ENCODE results near the gene ZBTB11.
"Not testable (repeated sequence)": the region's sequence is repeated elsewhere in the genome, so short reads cannot be mapped to it uniquely, and the experiment has no call there.

The ZBTB11 gene

GRCh38 chr3:101676765-101677435 is at the start of gene ZBTB11:
ZBTB11 (minus strand) TSS chr3:101677132; CDS start chr3:101676914, 218 bp downstream.
- no peak for DNase-seq

DNA sequence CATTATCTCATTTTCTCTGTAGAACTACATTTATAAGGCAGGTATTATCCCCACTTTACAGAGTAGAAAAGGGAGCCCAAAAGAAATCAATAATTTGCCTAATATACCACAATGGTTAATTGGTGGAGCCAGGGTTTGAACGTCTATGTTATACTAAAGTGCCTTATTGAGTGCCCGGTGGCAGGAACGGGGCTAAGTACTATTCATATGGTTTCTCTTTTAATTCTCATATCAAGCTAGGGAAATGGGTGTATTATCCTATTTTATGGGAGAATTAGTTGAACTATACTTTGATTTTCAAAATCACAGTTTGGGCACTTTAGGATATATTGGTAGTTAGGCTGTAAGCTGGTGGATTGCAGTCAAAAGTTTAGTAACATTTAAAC is 49.0 kb upstream of the ZBTB11 start:
- DNase-seq = no peak

DNA sequence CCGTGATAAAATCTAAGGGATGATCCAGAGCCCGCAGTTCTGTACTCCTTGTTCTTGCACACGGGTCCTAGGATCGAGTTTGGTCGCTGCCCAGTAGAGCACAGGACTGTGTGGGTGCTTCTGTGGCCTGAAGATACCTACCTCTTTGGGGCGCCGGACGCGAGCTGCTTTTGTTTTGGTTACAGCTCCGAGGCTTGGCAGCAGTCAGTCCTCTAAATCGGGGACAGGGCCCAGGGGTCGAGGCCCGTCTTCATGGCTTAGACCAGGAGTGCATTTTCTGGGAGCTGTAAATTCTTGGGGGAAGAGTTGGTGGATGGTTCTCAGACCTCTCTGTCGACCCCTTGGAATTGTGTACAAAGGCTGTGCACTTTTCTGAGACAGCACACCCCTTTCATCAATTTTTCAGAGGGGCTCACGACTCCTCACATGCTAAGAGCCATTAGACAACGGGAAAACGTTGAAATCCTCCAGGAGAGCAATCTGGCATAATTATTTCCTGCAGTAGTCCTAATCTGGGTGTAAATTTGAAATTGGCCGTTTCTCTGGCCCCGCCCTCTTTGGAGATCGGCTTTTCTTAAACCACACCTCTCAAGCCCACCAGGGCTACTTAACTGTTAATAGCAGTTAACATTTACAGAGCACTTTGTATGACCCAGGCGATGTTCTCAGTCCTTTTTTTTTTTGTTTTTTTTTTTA is 48.4 kb upstream of the ZBTB11 start:
- DNase-seq = no peak

GRCh38 chr3:101724329-101725193 is 47.6 kb upstream of the ZBTB11 start, which contains the start of gene CEP97:
CEP97 (plus strand) TSS chr3:101724614; CDS start chr3:101724677, 63 bp downstream.
- peak; percentile 96 for DNase-seq

DNA sequence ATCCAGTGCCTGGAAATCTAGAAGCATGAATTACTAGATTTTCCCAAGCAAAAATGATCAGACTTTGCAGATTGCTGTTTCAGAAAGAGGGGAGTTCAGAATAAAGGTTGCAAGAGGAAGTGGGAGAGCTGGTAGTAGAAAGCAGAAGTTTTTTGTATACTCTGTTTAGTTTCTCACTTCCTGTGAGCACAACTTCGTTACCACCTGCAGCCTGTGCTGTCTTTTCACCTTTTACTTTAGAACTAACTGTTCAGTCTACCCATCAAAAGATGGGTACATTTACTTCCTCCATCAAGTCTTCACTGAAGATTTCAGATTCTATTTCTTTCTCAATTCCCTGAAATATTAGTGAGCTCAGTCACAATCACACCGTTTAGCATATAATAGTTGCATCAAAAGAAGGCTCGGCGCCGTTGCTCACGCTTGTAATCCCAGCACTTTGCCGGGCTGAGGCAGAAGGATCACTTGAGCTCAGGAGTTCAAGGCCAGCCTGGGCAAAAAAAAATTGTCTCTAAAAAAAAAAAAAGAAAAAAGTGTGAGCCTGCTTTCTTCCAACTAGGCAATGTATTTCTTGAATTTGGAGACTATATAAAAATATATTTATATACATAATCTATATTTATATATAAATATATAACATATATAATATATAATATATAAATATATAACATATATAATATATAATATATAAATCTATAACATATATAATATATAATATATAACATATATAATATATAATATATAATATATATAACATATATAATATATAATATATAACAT is 45.7 kb upstream of the ZBTB11 start:
- no peak for DNase-seq

GRCh38 chr3:101720851-101721840 is 44.2 kb upstream of the ZBTB11 start:
- no peak for DNase-seq

GRCh38 chr3:101719604-101720185 is 42.8 kb upstream of the ZBTB11 start:
- no peak for DNase-seq

DNA sequence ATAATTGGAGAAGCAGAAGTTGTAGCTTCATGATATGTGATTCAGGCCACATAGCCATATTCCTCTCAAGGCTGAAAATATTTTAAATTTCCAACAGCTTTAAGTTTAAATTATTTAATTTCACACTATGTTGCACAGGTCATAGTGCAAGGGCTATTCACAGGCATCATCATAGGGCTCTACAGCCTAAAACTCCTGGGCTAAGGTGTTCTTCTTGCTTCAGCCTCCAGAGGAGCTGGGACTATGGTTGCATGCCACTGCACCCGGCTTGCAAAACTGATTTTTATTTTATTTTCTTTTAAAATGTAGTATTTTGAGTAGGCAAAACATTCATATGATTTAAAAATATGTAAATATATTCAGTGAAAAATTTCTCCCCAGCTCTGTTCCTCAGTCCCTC is 41.5 kb upstream of the ZBTB11 start:
- no peak for DNase-seq

DNA sequence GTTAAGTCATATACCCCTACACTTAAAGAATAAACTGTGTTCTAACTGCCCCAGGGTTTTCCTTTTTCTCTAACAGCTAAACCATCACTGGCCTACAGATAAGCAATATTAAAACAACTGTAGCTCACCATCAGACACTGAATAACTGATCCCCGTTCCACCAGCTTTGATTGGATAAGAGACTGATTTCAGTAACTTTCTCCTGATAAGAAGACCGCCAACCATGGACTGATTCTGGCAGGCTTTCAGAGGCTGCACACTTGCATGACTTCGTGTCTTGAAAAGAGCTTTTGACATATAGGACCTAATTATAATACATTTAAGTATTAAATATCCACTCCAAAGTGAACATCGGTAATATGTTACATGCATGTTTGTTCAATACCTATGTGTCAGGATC is 32.2 kb upstream of the ZBTB11 start:
- DNase-seq = no peak

- not testable (repeated sequence) for DNase-seq
Measured at GRCh38 chr3:101704639-101705038, 27.7 kb upstream of the ZBTB11 start.

GRCh38 chr3:101703169-101703568 is 26.2 kb upstream of the ZBTB11 start:
- DNase-seq = no peak

- DNase-seq = no peak
Measured at GRCh38 chr3:101702726-101703125, 25.8 kb upstream of the ZBTB11 start.

DNA sequence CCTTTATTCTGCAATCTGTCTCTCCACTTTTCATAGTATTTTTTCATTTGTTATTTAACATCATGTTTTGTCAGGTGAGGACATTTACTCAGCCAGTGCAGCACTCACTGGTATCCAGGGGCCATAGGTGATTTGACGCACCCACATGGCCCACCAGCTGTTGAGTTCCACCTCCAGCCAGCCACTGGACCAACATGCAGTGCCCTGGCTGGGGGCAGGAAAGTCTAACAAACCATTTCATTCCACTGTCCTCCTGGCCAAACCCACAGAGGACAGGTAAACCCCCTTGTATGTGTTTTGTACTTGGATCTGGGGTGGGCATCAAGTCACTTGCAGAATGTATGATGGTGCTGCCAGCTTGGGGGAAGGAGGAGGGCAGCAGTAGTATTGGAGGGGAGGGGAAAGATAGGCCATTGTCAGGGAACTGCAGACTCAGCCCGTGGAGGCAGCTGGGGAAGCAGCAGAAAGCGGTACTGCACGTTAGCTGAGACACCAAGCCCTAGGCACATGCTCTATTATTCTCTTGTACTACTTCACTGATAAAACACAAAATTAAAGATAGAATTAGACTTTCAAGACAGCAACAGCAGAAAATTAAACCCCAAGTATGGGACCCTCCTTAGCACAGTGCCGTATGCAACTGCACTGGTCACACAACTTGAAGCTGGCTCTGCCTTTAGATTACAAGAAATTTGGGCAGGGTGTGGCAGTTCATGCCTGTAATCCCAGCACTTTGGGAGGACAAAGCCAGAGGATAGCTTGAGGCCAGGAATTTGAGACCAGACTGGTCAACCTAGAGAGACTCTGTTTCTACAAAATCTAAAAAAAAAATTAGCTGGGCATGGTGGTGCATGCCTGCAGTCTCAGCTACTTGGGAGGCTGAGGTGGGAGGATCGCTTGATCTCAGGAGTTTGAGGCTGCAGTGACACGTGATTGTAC is 25.0 kb upstream of the ZBTB11 start:
- DNase-seq = no peak

DNA sequence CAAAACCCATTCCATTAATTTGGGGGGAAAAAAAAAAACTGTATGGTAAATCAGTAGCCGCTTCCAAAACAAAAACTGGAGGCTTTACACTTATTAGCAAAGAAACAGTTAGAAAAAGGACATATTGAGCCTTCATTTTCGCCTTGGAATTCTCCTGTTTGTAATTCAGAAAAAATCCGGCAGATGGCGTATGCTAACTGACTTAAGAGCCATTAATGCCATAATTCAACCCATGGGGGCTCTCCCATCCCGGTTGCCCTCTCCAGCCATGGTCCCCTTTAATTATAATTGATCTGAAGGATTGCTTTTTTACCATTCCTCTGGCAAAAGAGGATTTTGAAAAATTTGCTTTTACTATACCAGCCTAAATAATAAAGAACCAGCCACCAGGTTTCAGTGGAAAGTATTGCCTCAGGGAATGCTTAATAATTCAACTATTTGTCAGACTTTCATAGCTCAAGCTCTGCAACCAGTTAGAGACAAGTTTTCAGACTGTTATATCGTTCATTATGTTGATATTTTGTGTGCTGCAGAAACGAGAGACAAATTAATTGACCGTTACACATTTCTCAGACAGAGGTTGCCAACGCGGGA is 18.9 kb upstream of the ZBTB11 start:
- DNase-seq = no peak

DNA sequence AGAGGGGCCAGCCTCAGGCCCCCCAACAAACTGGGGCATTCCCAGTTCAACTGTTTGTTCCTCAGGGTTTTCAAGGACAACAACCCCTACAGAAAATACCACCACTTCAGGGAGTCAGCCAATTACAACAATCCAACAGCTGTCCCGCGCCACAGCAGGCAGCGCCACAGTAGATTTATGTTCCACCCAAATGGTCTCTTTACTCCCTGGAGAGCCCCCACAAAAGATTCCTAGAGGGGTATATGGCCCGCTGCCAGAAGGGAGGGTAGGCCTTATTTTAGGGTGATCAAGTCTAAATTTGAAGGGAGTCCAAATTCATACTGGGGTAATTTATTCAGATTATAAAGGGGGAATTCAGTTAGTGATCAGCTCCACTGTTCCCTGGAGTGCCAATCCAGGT is 17.9 kb upstream of the ZBTB11 start:
- DNase-seq = not testable (repeated sequence)

DNA sequence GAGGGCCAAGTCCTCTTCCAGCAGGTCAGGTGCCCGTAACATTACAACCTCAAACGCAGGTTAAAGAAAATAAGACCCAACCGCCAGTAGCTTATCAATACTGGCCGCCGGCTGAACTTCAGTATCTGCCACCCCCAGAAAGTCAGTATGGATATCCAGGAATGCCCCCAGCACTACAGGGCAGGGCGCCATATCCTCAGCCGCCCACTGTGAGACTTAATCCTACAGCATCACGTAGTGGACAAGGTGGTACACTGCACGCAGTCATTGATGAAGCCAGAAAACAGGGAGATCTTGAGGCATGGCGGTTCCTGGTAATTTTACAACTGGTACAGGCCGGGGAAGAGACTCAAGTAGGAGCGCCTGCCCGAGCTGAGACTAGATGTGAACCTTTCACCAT is 16.6 kb upstream of the ZBTB11 start:
- DNase-seq = not testable (repeated sequence)

DNA sequence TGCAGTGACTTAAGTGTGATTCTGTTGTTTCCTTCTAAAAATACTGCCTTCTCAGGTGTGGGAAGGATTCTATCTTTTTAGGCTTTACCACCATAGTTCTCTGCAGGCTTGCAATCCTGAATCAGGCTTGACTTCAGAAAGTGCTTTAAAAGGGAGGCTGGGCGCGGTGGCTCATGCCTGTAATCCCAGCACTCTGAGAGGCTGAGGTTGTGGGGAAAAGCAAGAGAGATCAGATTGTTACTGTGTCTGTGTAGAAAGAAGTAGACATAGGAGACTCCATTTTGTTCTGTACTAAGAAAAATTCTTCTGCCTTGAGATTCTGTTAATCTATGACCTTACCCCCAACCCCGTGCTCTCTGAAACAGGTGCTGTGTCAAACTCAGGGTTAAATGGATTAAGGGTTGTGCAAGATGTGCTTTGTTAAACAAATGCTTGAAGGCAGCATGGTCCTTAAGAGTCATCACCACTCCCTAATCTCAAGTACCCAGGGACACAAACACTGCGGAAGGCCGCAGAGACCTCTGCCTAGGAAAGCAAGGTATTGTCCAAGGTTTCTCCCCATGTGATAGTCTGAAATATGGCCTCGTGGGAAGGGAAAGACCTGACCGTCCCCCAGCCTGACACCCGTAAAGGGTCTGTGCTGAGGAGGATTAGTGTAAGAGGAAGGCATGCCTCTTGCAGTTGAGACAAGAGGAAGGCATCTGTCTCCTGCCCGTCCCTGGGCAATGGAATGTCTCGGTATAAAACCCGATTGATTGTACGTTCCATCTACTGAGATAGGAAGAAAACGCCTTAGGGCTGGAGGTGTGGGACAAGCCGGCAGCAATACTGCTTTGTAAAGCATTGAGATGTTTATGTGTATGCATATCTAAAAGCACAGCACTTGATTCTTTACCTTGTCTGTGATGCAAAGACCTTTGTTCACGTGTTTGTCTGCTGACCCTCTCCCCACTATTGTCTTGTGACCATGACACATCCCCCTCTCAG is 15.0 kb upstream of the ZBTB11 start:
- not testable (repeated sequence) for DNase-seq

GRCh38 chr3:101690972-101691371 is 14.0 kb upstream of the ZBTB11 start:
- no peak for DNase-seq
